Upper lobe of left lung (tissue), 4 donors: ENCODE measurements around the gene NPHP4.

ENCODE experiments used
- CTCF ChIP-seq, 6 experiments: fragments of 450-650 bp in 4 of 6; fragments of 200-600 bp in 2 of 6; sonication (generic) in 2 of 6; IDR thresholded peaks; one replicate each; pipeline ENCODE4 v1.5.1; 2016 to 2019; ENCODE audit warnings: antibody characterized with exemption in 6 of 6
- EP300 ChIP-seq, 4 donors: sonication (generic); formaldehyde crosslinking; IDR thresholded peaks; one replicate each; pipeline ENCODE4 v1.5.1; 2017; ENCODE audit warnings: antibody characterized with exemption in 4 of 4, control low read depth in 2 of 4
- POLR2A ChIP-seq, 4 donors: fragments of 450-650 bp; IDR thresholded peaks; one replicate each; pipeline ENCODE4 v1.5.1; 2016 to 2017; ENCODE audit warnings: antibody characterized with exemption in 4 of 4, mild to moderate bottlenecking in 2 of 4
- POLR2AphosphoS5 ChIP-seq, 2 donors: sonication (generic); formaldehyde crosslinking; IDR thresholded peaks; one replicate each; pipeline ENCODE4 v1.5.1; 2017; ENCODE audit warnings: antibody characterized with exemption in 2 of 2

- TF ChIP-seq CTCF (IDR thresholded peaks at IDR 0.05) (no peak), POLR2A (IDR thresholded peaks at IDR 0.05) (no peak), EP300 (IDR thresholded peaks at IDR 0.05) (no peak), POLR2AphosphoS5 (IDR thresholded peaks at IDR 0.05) (no peak)
These were observed 52.7 kb downstream of the NPHP4 start for GRCh38 chr1:5939271-5940170.
